GM21515 (cell line): Measurements from ENCODE around the gene COX6B2.

ENCODE experiments used
- ATAC-seq: cut with Tn5 transposase; IDR thresholded peaks from one replicate; pipeline ENCODE4 v1.9.1; 2021; ENCODE audit not compliant: unreplicated experiment

Gene COX6B2

GRCh38 chr19:55362990-55363716 is 8.6 kb upstream of the COX6B2 start, which contains the start of gene GARIN5B:
Gene GARIN5B, minus strand, starts transcription at chr19:55363260. Its CDS starts 194 bp downstream, at chr19:55363066.
- ATAC-seq = no peak

GRCh38 chr19:55362174-55362989 is 7.9 kb upstream of the COX6B2 start:
- no peak for ATAC-seq

- ATAC-seq = no peak
Measured at GRCh38 chr19:55360902-55361301, 6.4 kb upstream of the COX6B2 start.

DNA sequence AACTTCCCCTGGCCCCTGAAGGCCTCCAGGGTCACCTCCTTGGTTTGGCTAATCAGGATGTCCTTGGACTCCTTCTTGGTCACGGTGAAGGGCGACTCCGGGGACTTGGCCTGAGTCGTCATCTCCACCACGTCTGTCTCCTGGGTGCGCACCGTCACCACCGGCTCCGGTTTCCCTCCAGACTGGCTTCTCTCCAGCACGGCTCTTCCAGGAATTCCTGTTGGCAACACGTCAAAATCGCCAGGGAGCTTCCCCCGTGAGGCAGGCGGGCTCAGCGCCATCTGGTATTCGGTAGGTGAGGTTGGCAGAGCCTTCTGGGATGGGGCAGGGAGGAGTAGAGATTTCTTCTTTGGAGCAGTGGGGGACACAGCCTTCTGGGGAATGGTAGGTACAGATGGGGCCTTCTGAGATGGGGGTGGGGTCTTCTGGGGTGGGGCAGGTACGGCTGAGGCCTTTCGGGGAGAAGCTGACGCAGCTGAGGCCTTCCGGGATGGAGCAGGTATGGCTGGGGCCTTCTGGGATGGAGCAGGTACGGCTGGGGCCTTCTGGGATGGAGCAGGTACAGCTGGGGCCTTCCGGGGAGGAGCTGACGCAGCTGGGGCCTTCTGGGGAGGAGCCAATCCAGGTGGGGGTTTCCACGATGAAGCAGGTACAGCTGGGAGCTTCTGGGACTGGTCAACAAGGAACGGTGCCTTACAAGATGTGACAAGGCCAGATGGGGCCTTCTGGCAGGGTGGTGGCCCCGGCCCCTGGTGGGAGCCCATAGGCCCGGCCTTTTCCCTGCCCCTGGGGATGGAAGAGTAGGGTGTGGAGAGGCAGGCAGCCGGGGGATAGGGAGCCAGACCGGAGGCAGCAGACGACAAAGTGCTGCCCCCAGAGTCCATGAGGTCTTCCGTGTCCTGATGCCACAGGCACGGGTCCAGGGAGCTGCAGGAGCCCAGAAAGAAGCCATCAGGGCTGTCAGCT is 4.7 kb upstream of the COX6B2 start:
- no peak for ATAC-seq

- ATAC-seq = no peak
Measured at GRCh38 chr19:55358493-55358892, 4.0 kb upstream of the COX6B2 start.

- no peak for ATAC-seq
Measured at GRCh38 chr19:55355213-55355821, 798 bp upstream of the COX6B2 start.

GRCh38 chr19:55353803-55354697 is 469 bp downstream of the COX6B2 start:
- ATAC-seq = no peak

GRCh38 chr19:55353356-55353802 is 1.1 kb downstream of the COX6B2 start:
- no peak for ATAC-seq

GRCh38 chr19:55352549-55353145 is 1.9 kb downstream of the COX6B2 start:
- ATAC-seq = no peak

DNA sequence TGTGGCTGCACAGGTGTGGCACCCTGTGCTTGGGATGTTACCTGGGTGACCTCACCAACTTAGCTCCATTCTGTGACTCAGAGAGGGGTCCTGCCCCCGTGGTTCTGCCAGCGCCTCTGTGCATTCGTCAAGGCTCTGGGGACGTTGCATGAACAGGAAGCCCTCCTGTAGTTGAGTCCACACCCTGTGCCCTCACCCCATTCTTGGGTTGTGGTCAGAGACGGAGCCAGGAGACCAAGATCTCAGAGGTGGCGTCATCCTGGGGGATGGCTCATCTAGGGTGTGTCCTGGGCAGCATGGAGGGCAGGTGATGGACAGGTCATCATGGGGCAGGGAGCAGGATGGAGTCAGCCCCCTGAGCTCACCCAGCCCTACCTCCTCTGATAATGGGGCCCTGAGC is 2.5 kb downstream of the COX6B2 start:
- no peak for ATAC-seq

- ATAC-seq = no peak
Measured at GRCh38 chr19:55350620-55351315, 3.8 kb downstream of the COX6B2 start.

- ATAC-seq = no peak
Measured at GRCh38 chr19:55348317-55349034, 6.0 kb downstream of the COX6B2 start.

GRCh38 chr19:55347442-55348009 is 7.0 kb downstream of the COX6B2 start:
- ATAC-seq = no peak

DNA sequence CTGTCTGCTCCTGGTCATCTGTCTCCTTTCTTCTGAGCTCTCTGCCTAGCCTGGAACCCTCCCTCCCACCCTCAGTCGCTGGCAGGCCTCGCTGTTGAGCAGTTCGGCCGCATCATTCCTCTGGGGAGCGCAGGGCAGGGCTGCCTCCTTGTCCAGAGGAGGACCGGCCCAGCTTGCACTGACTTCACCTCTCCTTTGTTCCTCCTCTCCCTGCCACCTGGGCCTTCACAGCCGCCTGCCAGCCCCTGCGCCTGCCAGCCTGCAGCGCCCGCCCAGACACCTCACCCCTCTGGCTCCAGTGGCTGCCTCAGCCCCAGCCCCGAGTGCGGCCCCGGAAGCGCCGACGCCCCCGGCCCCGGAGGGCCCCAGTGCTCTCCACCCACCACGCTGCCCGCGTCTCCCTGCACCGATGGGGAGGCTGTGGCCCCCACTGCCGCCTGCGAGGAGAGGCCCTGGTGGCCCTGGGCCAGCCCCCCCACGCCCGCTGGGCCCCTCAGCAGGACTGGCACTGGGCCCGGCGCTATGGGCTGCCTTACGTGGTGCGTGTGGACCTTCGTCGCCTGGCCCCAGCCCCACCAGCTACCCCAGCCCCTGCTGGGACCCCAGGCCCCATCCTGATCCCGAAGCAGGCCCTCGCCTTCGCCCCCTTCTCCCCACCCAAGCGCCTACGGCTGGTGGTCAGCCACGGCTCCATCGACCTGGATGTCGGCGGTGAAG is 7.6 kb downstream of the COX6B2 start:
- ATAC-seq = no peak

- ATAC-seq = no peak
Measured at GRCh38 chr19:55345818-55346724, 8.4 kb downstream of the COX6B2 start.
